ENCODE measurements around the gene CNTRL.

Gene CNTRL

DNA sequence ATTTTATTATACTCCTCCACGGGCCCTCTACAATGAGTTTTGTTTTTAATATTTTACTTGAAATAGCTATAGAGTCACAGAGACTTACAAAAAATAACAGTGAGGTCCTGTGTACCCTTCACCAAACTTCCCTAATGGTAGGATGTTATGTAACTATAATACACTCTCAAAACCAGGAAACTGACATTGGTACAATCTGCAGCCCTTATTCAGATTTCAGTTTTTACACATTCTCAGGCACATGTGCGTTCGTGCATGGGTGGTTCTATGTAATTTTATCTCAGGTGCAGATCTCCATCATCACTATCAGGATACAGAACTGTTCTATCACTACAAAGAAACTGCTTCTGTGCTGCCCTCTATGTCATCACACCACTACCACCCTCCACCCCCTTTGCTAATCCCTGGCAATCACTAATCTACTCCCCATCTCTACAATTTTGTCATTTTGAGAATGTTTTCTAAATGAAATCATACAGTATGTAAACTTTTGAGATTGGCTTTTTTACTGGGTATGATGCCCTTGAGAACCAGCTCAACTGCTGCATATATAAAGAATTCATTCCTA is 110.5 kb downstream of the CNTRL start:
- TF ChIP-seq CTCF (IDR thresholded peaks at IDR 0.05; ENCODE audit: low read depth, low read length, missing control alignments), result no peak
- DNase-seq (ENCODE audit: low read depth), result no peak

GRCh38 chr9:121185774-121186403 is 111.1 kb downstream of the CNTRL start:
- H3K4me3 ChIP-seq (ENCODE audit: low read depth, low read length), result no peak overlapping the region; the same call in 1 of the 2 replicates
- no peak for TF ChIP-seq CTCF (IDR thresholded peaks at IDR 0.05; ENCODE audit: low read depth, low read length, missing control alignments)
- no peak for DNase-seq (ENCODE audit: low read depth)

More for the DNA sequence above, 110.5 kb downstream of the CNTRL start:
- no peak overlapping the region; the same call in 1 of the 2 replicates for H3K4me3 ChIP-seq (ENCODE audit: low read depth, low read length)

DNA sequence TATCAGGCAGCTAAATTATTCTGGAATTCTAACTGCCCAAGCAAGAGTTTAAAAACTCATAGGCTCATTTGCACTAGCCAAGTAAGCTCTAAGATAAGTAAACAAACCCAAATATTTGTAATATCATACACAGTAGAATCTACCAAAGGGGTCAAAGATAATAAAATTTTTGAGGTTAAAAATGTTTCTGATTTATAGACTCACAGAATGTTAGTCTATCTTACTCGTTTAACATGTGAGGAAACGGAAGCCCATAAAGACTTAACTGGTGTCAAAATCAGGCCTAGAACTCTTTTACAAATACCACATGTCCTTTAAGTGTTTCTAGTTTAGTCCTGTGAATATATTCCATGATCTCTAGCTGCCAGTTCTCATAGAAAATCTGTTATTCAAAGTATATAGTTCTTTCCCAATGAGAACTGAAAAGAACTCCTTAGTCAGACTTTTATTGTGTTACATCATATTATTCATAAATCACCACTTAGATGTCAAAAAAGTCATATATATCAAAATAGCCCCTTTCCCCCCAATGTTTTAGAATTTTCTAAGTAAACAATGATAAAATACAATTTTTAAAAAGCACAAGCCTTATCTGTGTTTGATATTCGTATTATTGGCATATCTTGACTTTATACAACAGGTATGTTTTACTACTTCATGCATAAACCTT is 113.0 kb downstream of the CNTRL start:
- no peak for TF ChIP-seq CTCF (IDR thresholded peaks at IDR 0.05; ENCODE audit: low read depth, low read length, missing control alignments)
- no peak for DNase-seq (ENCODE audit: low read depth)
- H3K4me3 ChIP-seq (ENCODE audit: low read depth, low read length), result no peak overlapping the region

GRCh38 chr9:121189006-121189405 is 114.3 kb downstream of the CNTRL start:
- no peak overlapping the region for H3K4me3 ChIP-seq (ENCODE audit: low read depth, low read length)
- no peak for TF ChIP-seq CTCF (IDR thresholded peaks at IDR 0.05; ENCODE audit: low read depth, low read length, missing control alignments)
- DNase-seq (ENCODE audit: low read depth), result no peak

DNA sequence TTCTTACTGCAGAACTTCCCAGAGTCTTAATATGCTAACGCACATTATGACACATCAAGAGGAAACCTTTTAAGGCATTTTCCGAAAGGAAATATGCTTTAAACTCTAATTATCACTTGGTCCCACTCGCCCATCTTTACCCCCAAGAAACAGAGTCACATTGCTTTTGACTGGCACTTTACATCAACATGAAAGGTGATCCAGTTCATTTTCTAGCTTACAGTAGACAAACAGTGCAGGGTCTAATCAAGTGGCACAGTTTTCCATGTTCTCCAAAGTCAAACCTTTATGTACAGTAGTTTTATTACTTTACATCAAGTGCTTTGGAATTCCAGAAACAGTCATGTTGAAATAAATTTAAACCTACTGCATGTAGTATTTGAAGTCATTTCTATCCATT is 114.9 kb downstream of the CNTRL start:
- no peak for TF ChIP-seq CTCF (IDR thresholded peaks at IDR 0.05; ENCODE audit: low read depth, low read length, missing control alignments)
- DNase-seq (ENCODE audit: low read depth), result no peak
- H3K4me3 ChIP-seq (ENCODE audit: low read depth, low read length), result no peak overlapping the region

GRCh38 chr9:121191235-121191634 is 116.5 kb downstream of the CNTRL start:
- no peak for DNase-seq (ENCODE audit: low read depth)

More at GRCh38 chr9:121191235-121191634, 116.5 kb downstream of the CNTRL start:
- no peak for TF ChIP-seq CTCF (IDR thresholded peaks at IDR 0.05; ENCODE audit: low read depth, low read length, missing control alignments)
- no peak overlapping the region for H3K4me3 ChIP-seq (ENCODE audit: low read depth, low read length)
